Skeletal muscle tissue (tissue), 5 donors: ENCODE measurements around the gene ZNF345. TPM values are rescaled to one million over a fixed set of nuclear protein-coding genes. Genes with fewer than 3 reads are reported as not detected.

Source experiments
- H3K27ac ChIP-seq: one replicate; pipeline ENCODE4 v1.7.0; 2013; ENCODE audit warnings: mild to moderate bottlenecking, low read depth, low read length, inconsistent platforms
- H3K27me3 ChIP-seq, 3 donors: one replicate each; pipeline ENCODE4 v1.7.0; 2013; ENCODE audit warnings: low read length in 3 of 3; ENCODE audit not compliant: control insufficient read depth in 3 of 3, insufficient read depth in 3 of 3
- H3K36me3 ChIP-seq, 3 donors: one replicate each; pipeline ENCODE4 v1.7.0; 2013; ENCODE audit warnings: low read length in 3 of 3; ENCODE audit not compliant: control insufficient read depth in 3 of 3, insufficient read depth in 3 of 3
- H3K4me1 ChIP-seq, 3 donors: one replicate each; pipeline ENCODE4 v1.7.0; 2013; ENCODE audit warnings: low read length in 3 of 3, mild to moderate bottlenecking in 3 of 3; ENCODE audit not compliant: control insufficient read depth in 3 of 3, insufficient read depth in 3 of 3
- H3K4me3 ChIP-seq, 3 donors: one replicate each; pipeline ENCODE4 v1.7.0; 2013; ENCODE audit warnings: low read length in 3 of 3
- H3K9ac ChIP-seq, 3 donors: one replicate each; pipeline ENCODE4 v1.7.0; 2013; ENCODE audit warnings: low read length in 3 of 3, mild to moderate bottlenecking in 3 of 3, moderate library complexity in 2 of 3, low read depth in 1 of 3
- H3K9me3 ChIP-seq, 3 donors: one replicate each; pipeline ENCODE4 v1.7.0; 2013; ENCODE audit warnings: low read length in 3 of 3; ENCODE audit not compliant: control insufficient read depth in 3 of 3
- small RNA-seq: library from RNA; depleted of rRNA; stranded (forward); fragments of <200 nt; gene quantifications from one replicate; pipeline ENCODE3, GENCODE V24; 2014
- total RNA-seq: library from RNA; depleted of rRNA; stranded (reverse); fragments of >200 nt; gene quantifications from one replicate; pipeline ENCODE4 v1.2.3, GENCODE V29; 2014
- donor health status: Osteomylitis.

ZNF345 gene
- total RNA-seq, 1 donor from 2014 or later: 3.7 TPM

DNA sequence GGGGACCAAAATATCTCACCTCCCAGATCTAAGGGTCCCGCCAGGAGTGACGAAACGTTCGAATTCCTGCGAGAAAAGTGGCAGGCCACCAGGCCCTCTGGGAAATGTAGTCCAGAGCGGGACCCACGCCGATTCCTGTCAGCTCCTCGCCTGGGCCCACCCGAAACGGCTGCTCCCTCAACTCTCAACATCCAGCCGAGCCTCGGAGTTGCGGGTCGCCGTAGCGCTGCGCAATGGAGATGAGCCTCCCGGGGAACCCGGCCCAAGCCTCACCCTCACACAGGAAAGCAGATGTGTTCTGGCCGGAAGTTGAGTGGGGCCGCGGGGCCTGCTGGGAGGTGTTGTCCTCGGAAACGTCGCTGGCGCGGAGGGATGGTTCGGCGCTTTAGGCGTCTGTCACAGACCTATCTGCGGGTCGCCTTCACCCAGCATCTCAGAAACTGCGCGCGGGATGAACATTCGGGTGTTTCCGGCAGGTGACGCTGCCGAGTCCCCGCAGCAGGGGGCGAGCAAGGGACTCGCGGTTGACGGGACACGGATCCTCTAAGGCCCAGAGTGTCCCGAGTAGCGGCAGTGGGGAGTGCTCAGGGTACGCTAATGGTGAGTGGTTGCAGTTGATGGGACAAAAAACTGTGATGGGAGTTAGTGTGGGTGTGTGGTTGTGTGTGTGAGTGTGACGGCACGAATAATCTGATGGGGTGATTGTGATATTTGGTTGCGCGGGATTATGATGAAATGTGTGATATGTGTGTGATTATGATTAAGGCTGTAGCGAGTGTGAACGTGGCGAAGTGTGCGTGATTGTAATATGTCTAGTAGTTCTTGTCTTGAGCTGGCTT lies 65.5 kb downstream of the ZNF345 start, which contains the start of the genes ZNF568 and ZNF829:
ZNF568 (plus strand) TSS at position 341 of the 839 bp plus-strand sequence. CDS start 6,439 bp downstream, outside the sequence.
ZNF829 (minus strand) TSS at position 300 of the 839 bp plus-strand sequence. CDS start 1,124 bp downstream, outside the sequence.
- H3K4me1 ChIP-seq: peaks cover 7 to 11% (median 7%) of the 10 kb centered on the region in 3 donors
- H3K4me3 ChIP-seq: peak within 1 kb of the TSS; percentile 68 to 95 (median 83)
- no peaks in the 10 kb centered on the region for H3K27me3 ChIP-seq
- peaks cover 2 to 5% (median 4%) of the 10 kb centered on the region in 3 donors for H3K9me3 ChIP-seq
- peak within 1 kb of the TSS; percentile 76 to 88 (median 87) for H3K9ac ChIP-seq
- peaks cover 19 to 34% (median 31%) of the 10 kb centered on the region in 3 donors for H3K36me3 ChIP-seq
- H3K27ac ChIP-seq: peak within 1 kb of the TSS; percentile 83

DNA sequence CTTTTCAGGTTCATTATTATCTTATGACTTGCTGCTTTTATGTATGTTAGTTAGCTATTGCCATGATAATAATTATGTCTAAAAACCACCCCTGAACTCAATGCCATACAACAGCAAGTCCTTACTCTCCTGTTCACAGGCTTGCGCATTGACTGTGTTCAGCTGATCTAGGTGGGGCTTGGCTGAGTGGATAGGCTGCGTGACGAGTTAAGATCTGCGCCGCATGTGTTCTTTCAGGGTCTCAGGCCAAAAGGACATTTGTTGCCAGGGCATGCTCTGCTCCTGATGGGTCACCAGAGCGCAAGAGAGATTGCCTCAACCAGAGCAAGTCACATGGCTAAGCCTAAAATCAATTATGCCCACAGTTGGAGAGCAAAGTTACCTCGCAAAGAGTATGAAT lies 66.3 kb downstream of the ZNF345 start:
- peaks cover 0 to 5% (median 2%) of the 10 kb centered on the region in 3 donors for H3K9me3 ChIP-seq
- H3K4me1 ChIP-seq: peaks cover 7 to 11% (median 7%) of the 10 kb centered on the region in 3 donors
- peak overlapping the region; percentile 76 to 88 (median 87) for H3K9ac ChIP-seq
- peaks cover 20 to 33% (median 29%) of the 10 kb centered on the region in 3 donors for H3K36me3 ChIP-seq
- peak overlapping the region; percentile 83 for H3K27ac ChIP-seq
- H3K27me3 ChIP-seq: no peaks in the 10 kb centered on the region
- H3K4me3 ChIP-seq: peak overlapping the region; percentile 68 to 95 (median 83)

DNA sequence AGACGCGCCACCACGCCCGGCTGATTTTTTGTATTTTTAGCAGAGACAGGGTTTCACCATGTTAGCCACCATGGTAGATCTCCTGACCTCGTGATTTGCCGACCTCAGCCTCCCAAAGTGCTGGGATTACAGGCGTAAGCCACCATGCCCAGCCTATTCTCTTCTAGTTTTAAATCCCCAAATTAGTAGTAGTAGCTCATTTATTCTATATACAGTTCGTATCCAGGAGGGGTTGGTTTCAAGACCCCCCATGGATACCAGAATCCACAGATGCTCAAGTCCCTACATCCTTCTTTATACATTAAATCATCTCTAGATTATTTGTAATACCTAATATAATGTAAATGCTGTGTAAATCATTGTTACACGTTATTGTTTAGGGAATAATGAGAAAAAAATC lies 67.4 kb downstream of the ZNF345 start:
- Histone ChIP-seq H3K9me3 (peaks cover 5% of the 10 kb centered on the region in 3 donors), H3K4me3 (no peak overlapping the region), H3K27ac (no peak overlapping the region), H3K4me1 (peaks cover 7 to 11% (median 7%) of the 10 kb centered on the region in 3 donors), H3K9ac (no peak overlapping the region), H3K27me3 (no peaks in the 10 kb centered on the region), H3K36me3 (peaks cover 25 to 39% (median 36%) of the 10 kb centered on the region in 3 donors)

Small RNAs within 50 kb of the gene (small RNA-seq; reads per million reads assigned to genes)
- not detected for gene RF00019

Other genes with a start within 250 kb of the ZNF345 start
- gene ZNF382, start 245.6 kb upstream of the ZNF345 start, total RNA-seq: 15.1 TPM
- 19.8 TPM for gene ZNF461, start 184.0 kb upstream of the ZNF345 start, total RNA-seq
- gene ZNF567, start 163.3 kb upstream of the ZNF345 start, total RNA-seq: 7.3 TPM
- gene ZNF850, start 78.1 kb upstream of the ZNF345 start, total RNA-seq: 3.7 TPM
- 9.4 TPM for gene ZNF790, start 12.5 kb upstream of the ZNF345 start, total RNA-seq
- gene ZNF829, start 65.4 kb downstream of the ZNF345 start, total RNA-seq: 1.6 TPM
- gene ZNF568, start 65.5 kb downstream of the ZNF345 start, total RNA-seq: 23.0 TPM
- gene ZNF420, start 227.6 kb downstream of the ZNF345 start, total RNA-seq: 29.2 TPM